GM12872 (cell line): Measurements from ENCODE around the gene ADIPOR1.

Experiments
- CTCF ChIP-seq: IDR thresholded peaks from 3 replicates; pipeline ENCODE4 v1.5.1; 2011; ENCODE audit warnings: low read depth, mild to moderate bottlenecking, low read length, moderate library complexity; ENCODE audit not compliant: insufficient read depth

Gene ADIPOR1

DNA sequence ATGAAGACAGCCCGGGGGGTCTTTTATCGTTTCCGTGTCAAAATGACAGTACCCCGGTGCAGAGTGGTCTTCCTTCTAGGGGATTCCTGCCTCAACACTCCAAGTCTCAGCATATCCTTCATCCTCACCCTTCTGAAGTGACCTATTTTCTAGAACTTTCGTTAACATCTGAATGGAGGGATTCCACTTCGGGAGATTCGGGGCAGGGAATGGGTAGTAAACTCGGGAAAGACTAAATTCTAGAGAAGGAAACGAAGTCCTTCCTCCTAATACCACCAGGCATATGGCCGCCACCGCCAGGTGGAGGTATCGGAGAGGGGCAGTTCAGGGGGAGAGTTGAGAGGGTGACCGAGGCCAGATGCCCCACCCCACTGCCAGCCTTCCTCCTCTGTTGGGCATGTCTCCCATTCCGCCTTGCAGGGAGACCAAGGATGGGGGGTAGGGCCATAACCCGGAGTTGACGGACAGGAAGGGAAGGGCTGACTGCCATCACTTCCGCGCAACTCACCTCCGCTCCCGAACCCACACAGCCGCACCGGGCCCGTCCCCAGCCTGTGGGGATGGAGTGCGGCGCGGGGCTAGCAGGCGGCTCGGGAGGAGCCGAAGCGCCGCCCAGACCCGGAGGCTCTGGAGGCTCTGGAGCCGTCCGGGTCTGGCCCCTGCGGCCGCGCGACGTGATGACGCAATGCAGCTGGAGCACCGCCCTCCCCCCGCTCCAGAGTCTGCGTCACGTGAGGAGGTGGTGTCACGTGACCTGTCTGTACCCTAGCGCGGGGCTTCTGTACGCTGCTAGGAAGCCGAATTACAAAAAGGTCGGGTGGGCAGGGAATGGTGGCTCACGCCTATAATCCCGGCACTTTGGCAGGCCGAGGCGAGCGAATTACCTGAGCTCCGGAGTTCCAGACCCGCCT, 31.3 kb downstream of the ADIPOR1 start, which contains the start of gene KLHL12:
KLHL12 (minus strand) TSS at position 654 of the 911 bp plus-strand sequence. CDS start 2,072 bp downstream, outside the sequence.
- peak; percentile 69 for TF ChIP-seq CTCF

- TF ChIP-seq CTCF: no peak
Measured at GRCh38 chr1:202923533-202923932, 34.6 kb downstream of the ADIPOR1 start.

DNA sequence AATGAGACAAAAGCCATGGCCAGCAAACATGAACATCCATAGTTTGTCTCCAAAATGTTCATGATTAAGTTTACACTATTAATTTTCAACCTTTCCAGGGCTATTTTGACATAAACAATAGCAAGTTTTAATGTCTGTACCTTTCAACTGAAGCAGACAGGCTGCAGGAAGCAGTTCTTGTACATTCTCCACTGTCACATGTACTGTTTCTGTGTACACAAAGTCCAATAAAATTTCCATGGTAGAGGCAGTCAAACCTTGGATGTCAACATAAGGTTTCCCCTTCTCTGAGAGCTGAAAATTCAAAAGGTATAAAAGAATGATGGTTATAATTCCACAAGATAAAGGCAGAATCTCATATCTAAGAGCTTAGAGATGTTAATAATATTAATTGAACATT, 38.5 kb downstream of the ADIPOR1 start:
- TF ChIP-seq CTCF: no peak

GRCh38 chr1:202915146-202915545, 43.0 kb downstream of the ADIPOR1 start:
- TF ChIP-seq CTCF: no peak

- TF ChIP-seq CTCF: no peak
Measured at GRCh38 chr1:202909494-202909893, 48.6 kb downstream of the ADIPOR1 start.

- no peak for TF ChIP-seq CTCF
Measured at GRCh38 chr1:202908998-202909397, 49.1 kb downstream of the ADIPOR1 start.

GRCh38 chr1:202905331-202905730, 52.8 kb downstream of the ADIPOR1 start:
- TF ChIP-seq CTCF: no peak
